Stimulated activated memory B cell treated with anti-CD40 and anti-IgM and Interleukin-4, amounts not matched to agents 10 μg/mL and 1 μg/mL and 100 μg/mL, for 72 hours (primary cell): ENCODE measurements around the gene GLTPD2.
A peak's percentile ranks its signal among the peaks of the same experiment; 100 is the strongest.

ENCODE experiments used
- ATAC-seq: fragments of 150-1000 bp; cut with Tn5 transposase; 2 replicates; pipeline ENCODE4 v1.10.0; 2021
- H3K27ac Mint-ChIP-seq: one replicate; pipeline ENCODE4 v1.8.0; 2022; ENCODE audit warnings: mild to moderate bottlenecking, mixed read lengths
- H3K27me3 Mint-ChIP-seq: one replicate; pipeline ENCODE4 v1.8.0; 2022; ENCODE audit warnings: mixed read lengths
- H3K36me3 Mint-ChIP-seq: one replicate; pipeline ENCODE4 v1.8.0; 2022; ENCODE audit warnings: mixed read lengths
- H3K4me1 Mint-ChIP-seq: one replicate; pipeline ENCODE4 v1.8.0; 2022; ENCODE audit warnings: mixed read lengths
- H3K4me3 Mint-ChIP-seq: one replicate; pipeline ENCODE4 v1.8.0; 2022; ENCODE audit warnings: mild to moderate bottlenecking, moderate library complexity, mixed read lengths
- H3K9me3 Mint-ChIP-seq: one replicate; pipeline ENCODE4 v1.8.0; 2022; ENCODE audit warnings: mixed read lengths

The GLTPD2 gene

DNA sequence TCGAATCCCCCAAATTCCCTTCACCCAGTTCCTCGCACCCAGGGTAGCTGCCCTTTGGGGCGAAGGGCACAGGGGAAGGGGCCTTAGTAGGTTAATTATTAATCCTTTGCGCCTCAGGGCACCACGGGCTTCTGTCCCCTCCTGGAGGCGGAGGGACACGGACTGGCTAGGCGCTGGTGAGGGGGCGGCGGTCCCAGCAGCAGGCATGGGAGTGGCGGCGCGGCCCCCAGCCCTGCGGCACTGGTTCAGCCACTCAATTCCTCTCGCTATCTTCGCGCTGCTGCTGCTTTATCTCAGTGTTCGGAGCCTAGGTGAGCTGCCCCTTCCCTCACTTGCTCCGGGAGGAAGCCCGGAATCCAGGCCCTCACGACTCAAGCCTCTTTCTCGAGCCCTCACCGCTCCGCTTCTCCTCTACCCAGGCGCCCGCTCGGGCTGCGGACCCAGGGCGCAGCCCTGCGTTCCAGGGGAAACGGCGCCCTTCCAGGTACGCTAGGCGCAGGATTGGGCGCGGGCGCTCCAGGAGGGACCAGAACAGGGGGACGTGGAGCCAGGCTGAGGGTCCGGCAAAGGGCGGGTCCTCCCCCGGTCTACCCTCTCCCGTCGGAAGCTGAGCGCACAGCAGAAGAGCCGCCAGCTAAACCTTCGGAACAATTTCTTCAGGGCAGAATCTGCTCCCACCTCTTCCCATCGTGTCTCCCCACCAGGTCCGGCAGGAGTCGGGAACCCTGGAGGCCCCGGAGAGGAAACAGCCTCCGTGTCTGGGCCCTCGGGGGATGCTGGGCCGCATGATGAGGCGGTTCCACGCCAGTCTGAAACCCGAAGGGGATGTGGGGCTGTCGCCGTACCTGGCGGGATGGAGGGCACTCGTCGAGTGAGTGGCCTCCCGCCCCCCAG, at the start of gene GLTPD2:
GLTPD2 (plus strand) TSS at position 158 of the 894 bp plus-strand sequence; CDS start at position 206, 48 bp downstream.
- Mint-ChIP-seq H3K27ac (peak within 1 kb of the TSS; percentile 77), H3K4me1 (peaks cover 42% of the 10 kb centered on the region), H3K36me3 (no peaks in the 10 kb centered on the region), H3K27me3 (peaks cover 66% of the 10 kb centered on the region), H3K4me3 (peak within 1 kb of the TSS; percentile 94), H3K9me3 (no peaks in the 10 kb centered on the region)
- ATAC-seq: no peak

DNA sequence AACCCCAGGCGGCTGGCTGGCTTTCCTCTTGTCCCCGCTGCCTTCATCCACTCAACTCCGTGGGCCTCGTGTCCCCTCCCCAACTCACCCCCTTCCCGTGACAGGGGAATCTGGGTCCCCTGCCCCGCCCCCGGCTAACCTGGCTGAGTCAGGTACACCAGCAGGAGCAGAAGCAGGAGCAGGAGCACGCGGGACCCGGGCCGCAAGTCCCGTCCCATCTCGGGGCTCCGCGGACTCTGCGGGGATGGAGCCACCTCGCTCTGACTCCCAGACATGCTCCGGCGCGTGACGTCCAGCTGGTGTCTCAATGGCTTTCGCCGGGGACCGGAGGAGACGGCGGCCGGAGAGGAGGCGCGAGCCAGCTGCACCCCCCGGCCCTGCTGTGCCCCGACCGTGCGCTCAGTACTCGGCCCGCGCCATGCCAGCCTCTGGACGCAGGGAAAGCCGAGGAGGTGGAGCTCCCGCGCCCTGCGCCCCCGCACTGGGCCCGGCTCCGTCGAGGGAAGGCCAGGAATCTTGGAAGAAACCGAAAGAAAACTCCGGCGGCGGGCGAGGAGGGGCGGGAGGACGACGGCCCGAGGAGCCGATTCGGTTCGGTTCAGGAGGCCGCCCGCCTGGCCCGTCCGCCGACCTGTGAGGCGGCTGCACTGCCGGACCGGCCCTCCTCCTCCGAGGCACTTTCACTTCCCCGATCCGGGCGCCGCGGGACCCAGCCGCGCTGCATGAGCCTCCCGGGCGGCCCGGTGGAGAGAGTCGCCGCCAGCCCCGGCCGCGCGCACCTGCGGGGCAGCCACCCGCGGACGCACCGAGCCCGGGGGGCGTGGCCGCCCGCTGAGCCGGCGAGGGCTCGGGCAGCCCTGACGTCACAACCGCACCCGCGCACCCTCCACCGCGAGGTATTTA, 49.4 kb upstream of the GLTPD2 start, which contains the start of the genes CXCL16 and ZMYND15:
CXCL16 (minus strand) TSS at position 807 of the 903 bp plus-strand sequence; CDS start at position 218, 589 bp downstream.
ZMYND15 (plus strand) TSS at position 712 of the 903 bp plus-strand sequence. CDS start 716 bp downstream, outside the sequence.
- Mint-ChIP-seq H3K4me3 (peak within 1 kb of the TSS; percentile 84), H3K27ac (peak within 1 kb of the TSS; percentile 83), H3K9me3 (no peaks in the 10 kb centered on the region), H3K27me3 (peaks cover 39% of the 10 kb centered on the region), H3K4me1 (peaks cover 47% of the 10 kb centered on the region), H3K36me3 (no peaks in the 10 kb centered on the region)
- ATAC-seq: peak; percentile 89

- peaks cover 45% of the 10 kb centered on the region for H3K27me3 Mint-ChIP-seq
- no peak for ATAC-seq
- peak overlapping the region; percentile 74 for H3K4me3 Mint-ChIP-seq
- no peaks in the 10 kb centered on the region for H3K9me3 Mint-ChIP-seq
- peak overlapping the region; percentile 75 for H3K27ac Mint-ChIP-seq
- peaks cover 42% of the 10 kb centered on the region for H3K4me1 Mint-ChIP-seq
- H3K36me3 Mint-ChIP-seq: no peaks in the 10 kb centered on the region
Measured at GRCh38 chr17:4740025-4740351, 48.8 kb upstream of the GLTPD2 start.

DNA sequence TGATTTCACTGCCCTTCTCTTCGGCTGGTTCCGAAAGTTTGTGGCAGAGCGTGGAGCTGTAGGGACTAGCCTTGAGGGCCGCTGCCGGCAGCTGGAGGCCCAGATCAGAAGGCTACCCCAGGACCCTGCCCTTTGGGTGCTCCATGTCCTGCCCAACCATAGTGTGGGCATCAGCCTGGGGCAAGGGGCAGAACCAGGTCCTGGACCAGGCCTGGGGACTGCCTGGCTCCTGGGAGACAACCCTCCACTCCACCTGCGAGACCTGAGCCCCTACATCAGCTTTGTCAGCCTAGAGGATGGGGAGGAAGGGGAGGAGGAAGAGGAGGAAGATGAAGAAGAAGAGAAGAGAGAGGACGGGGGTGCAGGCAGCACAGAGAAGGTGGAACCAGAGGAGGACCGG, 48.2 kb upstream of the GLTPD2 start:
- Mint-ChIP-seq H3K36me3 (no peaks in the 10 kb centered on the region), H3K27ac (peak overlapping the region; percentile 75), H3K9me3 (no peaks in the 10 kb centered on the region)

GRCh38 chr17:4741544-4741943, 47.2 kb upstream of the GLTPD2 start:
- Mint-ChIP-seq H3K36me3 (no peaks in the 10 kb centered on the region), H3K9me3 (no peaks in the 10 kb centered on the region), H3K4me3 (no peak overlapping the region), H3K27me3 (peaks cover 53% of the 10 kb centered on the region), H3K4me1 (peaks cover 37% of the 10 kb centered on the region), H3K27ac (no peak overlapping the region)
- no peak for ATAC-seq

More for the DNA sequence above, 48.2 kb upstream of the GLTPD2 start:
- H3K27me3 Mint-ChIP-seq: peaks cover 51% of the 10 kb centered on the region
- H3K4me3 Mint-ChIP-seq: peak overlapping the region; percentile 74
- H3K4me1 Mint-ChIP-seq: peaks cover 43% of the 10 kb centered on the region
- no peak for ATAC-seq

GRCh38 chr17:4742133-4742532, 46.6 kb upstream of the GLTPD2 start:
- Mint-ChIP-seq H3K4me3 (no peak overlapping the region), H3K9me3 (no peaks in the 10 kb centered on the region), H3K4me1 (peaks cover 37% of the 10 kb centered on the region), H3K36me3 (no peaks in the 10 kb centered on the region), H3K27me3 (peaks cover 53% of the 10 kb centered on the region), H3K27ac (no peak overlapping the region)
- no peak for ATAC-seq

- Mint-ChIP-seq H3K27ac (no peak overlapping the region), H3K4me1 (peaks cover 39% of the 10 kb centered on the region), H3K9me3 (no peaks in the 10 kb centered on the region), H3K36me3 (no peaks in the 10 kb centered on the region), H3K4me3 (no peak overlapping the region), H3K27me3 (peaks cover 56% of the 10 kb centered on the region)
- no peak for ATAC-seq
Measured at GRCh38 chr17:4742629-4743028, 46.1 kb upstream of the GLTPD2 start.

GRCh38 chr17:4743216-4743615, 45.5 kb upstream of the GLTPD2 start:
- no peak for ATAC-seq
- no peak overlapping the region for H3K4me3 Mint-ChIP-seq
- H3K36me3 Mint-ChIP-seq: no peaks in the 10 kb centered on the region
- no peaks in the 10 kb centered on the region for H3K9me3 Mint-ChIP-seq
- peaks cover 61% of the 10 kb centered on the region for H3K27me3 Mint-ChIP-seq
- peaks cover 43% of the 10 kb centered on the region for H3K4me1 Mint-ChIP-seq
- no peak overlapping the region for H3K27ac Mint-ChIP-seq

DNA sequence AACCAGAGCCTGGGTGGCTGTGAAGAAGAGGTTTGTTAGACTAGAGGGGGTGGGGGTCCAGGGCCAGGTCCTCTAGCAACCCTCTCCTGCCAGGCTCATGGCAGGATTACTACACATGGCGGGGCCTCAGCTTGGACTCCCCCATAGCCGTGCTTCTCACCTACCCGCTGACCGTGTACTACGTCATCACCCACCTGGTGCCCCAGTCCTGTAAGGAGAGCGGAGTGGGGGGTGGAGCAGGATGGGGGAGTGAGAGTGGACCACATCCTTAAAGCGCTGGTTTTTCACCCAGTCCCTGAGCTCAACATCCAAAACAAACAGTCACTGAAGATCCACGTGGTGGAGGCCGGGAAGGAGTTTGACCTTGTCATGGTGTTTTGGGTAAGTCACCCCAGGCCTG, 44.9 kb upstream of the GLTPD2 start:
- H3K36me3 Mint-ChIP-seq: no peaks in the 10 kb centered on the region
- peaks cover 43% of the 10 kb centered on the region for H3K4me1 Mint-ChIP-seq
- peaks cover 68% of the 10 kb centered on the region for H3K27me3 Mint-ChIP-seq
- H3K9me3 Mint-ChIP-seq: no peaks in the 10 kb centered on the region
- H3K27ac Mint-ChIP-seq: no peak overlapping the region
- no peak overlapping the region for H3K4me3 Mint-ChIP-seq
- no peak for ATAC-seq

DNA sequence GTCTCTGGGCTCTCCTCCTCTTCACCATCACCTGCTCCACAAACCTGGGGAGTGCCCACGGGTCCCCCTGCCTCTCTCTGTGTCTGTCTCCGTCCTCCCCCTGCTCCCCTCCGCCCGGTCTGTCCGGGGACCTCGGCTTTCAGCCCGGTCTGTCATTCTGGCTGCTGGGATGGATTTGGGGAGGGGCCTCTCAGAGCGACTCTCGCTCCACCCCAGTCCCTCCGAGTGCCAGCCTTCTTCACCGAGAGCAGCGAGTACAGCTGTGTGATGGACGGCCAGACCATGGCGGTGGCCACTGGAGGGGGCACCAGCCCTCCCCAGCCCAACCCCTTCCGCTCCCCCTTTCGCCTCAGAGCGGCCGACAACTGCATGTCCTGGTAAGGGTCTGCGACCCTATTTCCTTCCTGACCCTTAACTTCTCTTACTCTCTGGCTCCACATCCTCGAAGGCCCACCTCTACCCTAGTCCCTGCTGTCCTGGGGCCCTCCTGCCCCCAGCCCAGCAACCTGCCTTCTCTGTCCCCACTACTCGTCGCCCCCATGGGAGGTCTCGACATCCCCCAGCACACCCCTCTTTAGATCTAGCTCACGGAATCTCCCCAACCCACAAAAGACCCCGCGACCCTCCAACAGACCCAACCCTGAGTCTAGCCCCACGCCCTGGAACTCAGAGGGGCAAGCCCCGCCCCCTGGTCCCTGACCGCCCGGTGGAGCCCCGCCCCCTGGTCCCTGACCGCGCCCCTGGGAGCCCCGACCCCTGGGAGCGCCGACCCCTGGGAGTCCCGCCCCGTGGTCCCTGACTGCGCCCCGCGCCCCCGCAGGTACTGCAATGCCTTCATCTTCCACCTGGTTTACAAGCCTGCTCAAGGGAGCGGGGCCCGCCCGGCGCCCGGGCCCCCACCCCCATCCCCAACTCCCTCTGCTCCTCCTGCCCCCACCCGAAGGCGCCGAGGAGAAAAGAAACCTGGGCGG, 43.5 kb upstream of the GLTPD2 start:
- Mint-ChIP-seq H3K4me3 (no peak overlapping the region), H3K9me3 (no peaks in the 10 kb centered on the region), H3K36me3 (no peaks in the 10 kb centered on the region), H3K4me1 (peaks cover 35% of the 10 kb centered on the region), H3K27ac (no peak overlapping the region), H3K27me3 (peaks cover 80% of the 10 kb centered on the region)
- ATAC-seq: peak; percentile 5

GRCh38 chr17:4747847-4748246, 40.9 kb upstream of the GLTPD2 start:
- Mint-ChIP-seq H3K36me3 (no peaks in the 10 kb centered on the region), H3K4me3 (peak overlapping the region; percentile 35), H3K27ac (peak overlapping the region; percentile 20), H3K27me3 (peaks cover 69% of the 10 kb centered on the region), H3K9me3 (no peaks in the 10 kb centered on the region), H3K4me1 (peaks cover 22% of the 10 kb centered on the region)
- ATAC-seq: peak; percentile 78

GRCh38 chr17:4748686-4749085, 40.1 kb upstream of the GLTPD2 start:
- no peak for ATAC-seq
- H3K9me3 Mint-ChIP-seq: no peaks in the 10 kb centered on the region
- H3K4me1 Mint-ChIP-seq: peaks cover 22% of the 10 kb centered on the region
- H3K27ac Mint-ChIP-seq: no peak overlapping the region
- H3K4me3 Mint-ChIP-seq: no peak overlapping the region
- no peaks in the 10 kb centered on the region for H3K36me3 Mint-ChIP-seq
- H3K27me3 Mint-ChIP-seq: peaks cover 67% of the 10 kb centered on the region

DNA sequence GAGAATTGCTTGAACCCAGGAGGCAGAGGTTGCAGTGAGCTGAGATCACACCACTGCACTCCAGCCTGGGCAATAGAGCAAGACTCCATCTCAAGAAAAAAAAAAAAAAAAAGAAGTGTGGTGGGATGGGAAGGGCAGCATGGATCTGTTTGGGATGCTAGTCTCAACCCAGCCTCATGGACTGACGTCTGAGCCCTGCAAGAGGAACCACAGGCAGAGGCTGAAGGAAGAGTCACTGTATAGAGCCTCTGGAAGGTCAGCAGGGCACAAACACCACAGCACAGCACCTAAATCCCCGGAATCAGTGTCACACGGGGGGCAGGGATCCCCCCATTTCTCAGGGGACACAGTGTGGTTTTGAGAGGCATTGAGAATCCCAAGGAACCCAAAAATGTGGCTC, 38.2 kb upstream of the GLTPD2 start:
- Mint-ChIP-seq H3K9me3 (no peaks in the 10 kb centered on the region), H3K27me3 (peaks cover 63% of the 10 kb centered on the region), H3K27ac (no peak overlapping the region), H3K4me1 (peaks cover 14% of the 10 kb centered on the region), H3K36me3 (no peaks in the 10 kb centered on the region), H3K4me3 (no peak overlapping the region)
- no peak for ATAC-seq

DNA sequence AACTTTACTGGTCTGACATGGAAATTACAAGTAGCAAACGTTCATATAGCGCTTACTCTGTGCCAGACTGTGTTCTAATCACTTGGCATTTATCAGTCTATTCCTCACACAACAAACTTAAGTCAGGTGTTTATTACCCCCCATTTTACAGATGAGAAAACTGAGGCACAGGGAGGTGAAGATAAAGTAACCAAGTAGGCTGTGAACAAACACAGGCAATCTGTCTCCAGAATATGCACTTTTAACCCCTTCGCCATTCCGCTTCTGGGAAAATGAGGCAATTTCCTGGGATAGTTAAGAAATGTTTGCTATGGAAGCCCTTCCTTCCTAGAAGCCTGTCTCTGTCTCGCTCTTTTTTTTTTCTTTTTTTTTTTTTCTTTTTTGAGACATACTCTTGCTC, 36.8 kb upstream of the GLTPD2 start:
- Mint-ChIP-seq H3K27ac (no peak overlapping the region), H3K9me3 (no peaks in the 10 kb centered on the region), H3K4me3 (no peak overlapping the region), H3K4me1 (peaks cover 14% of the 10 kb centered on the region), H3K27me3 (peaks cover 62% of the 10 kb centered on the region), H3K36me3 (no peaks in the 10 kb centered on the region)
- no peak for ATAC-seq
